Mononuclear cell (primary cell): ENCODE data around the gene CBX3. TPM values are rescaled to one million over a fixed set of nuclear protein-coding genes. Genes with fewer than 3 reads are reported as not detected.
A peak's percentile ranks its signal among the peaks of the same experiment; 100 is the strongest.
"Not testable (repeated sequence)": the region's sequence is repeated elsewhere in the genome, so short reads cannot be mapped to it uniquely, and the experiment has no call there.

Experiments used
- H3K27me3 ChIP-seq: 2 replicates; pipeline ENCODE4 v1.6.0; 2011; ENCODE audit warnings: low read length, control low read depth; ENCODE audit not compliant: insufficient read depth
- H3K4me1 ChIP-seq: 2 replicates; pipeline ENCODE4 v1.5.1; 2011; ENCODE audit warnings: mild to moderate bottlenecking, low read length, control low read depth; ENCODE audit not compliant: insufficient read depth
- H3K4me3 ChIP-seq: 2 replicates; pipeline ENCODE4 v1.5.1; 2011; ENCODE audit warnings: mild to moderate bottlenecking, low read length, moderate library complexity
- H3K9me3 ChIP-seq: 2 replicates; pipeline ENCODE4 v1.5.1; 2011; ENCODE audit warnings: low read depth, mild to moderate bottlenecking, control low read depth, low read length
- total RNA-seq: library from RNA; depleted of rRNA; stranded (reverse); fragments of >200 nt; gene quantifications from one replicate; pipeline ENCODE4 v1.2.3, GENCODE V29; 2012

The CBX3 gene
- total RNA-seq: 135 TPM

DNA sequence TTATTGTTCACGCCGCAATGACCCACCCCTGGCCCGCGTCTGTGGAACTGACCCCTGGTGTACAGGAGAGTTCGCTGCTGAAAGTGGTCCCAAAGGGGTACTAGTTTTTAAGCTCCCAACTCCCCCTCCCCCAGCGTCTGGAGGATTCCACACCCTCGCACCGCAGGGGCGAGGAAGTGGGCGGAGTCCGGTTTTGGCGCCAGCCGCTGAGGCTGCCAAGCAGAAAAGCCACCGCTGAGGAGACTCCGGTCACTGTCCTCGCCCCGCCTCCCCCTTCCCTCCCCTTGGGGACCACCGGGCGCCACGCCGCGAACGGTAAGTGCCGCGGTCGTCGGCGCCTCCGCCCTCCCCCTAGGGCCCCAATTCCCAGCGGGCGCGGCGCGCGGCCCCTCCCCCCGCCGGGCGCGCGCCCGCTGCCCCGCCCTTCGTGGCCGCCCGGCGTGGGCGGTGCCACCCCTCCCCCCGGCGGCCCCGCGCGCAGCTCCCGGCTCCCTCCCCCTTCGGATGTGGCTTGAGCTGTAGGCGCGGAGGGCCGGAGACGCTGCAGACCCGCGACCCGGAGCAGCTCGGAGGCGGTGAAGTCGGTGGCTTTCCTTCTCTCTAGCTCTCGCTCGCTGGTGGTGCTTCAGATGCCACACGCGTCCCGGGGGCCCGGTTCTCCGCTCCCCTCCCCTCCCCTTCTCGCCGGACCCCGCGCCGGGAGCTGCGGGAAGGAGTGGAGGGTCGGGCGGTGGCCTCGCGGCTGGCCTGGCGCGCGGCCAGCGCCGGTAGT, at the start of gene CBX3:
Gene CBX3, plus strand, starts transcription at position 499 of the 772 bp plus-strand sequence. CDS start 1,254 bp downstream, outside the sequence.
- Histone ChIP-seq H3K4me3 (peak within 1 kb of the TSS; percentile 99), H3K4me1 (peaks cover 40% of the 10 kb centered on the region), H3K9me3 (no peaks in the 10 kb centered on the region), H3K27me3 (no peaks in the 10 kb centered on the region)

DNA sequence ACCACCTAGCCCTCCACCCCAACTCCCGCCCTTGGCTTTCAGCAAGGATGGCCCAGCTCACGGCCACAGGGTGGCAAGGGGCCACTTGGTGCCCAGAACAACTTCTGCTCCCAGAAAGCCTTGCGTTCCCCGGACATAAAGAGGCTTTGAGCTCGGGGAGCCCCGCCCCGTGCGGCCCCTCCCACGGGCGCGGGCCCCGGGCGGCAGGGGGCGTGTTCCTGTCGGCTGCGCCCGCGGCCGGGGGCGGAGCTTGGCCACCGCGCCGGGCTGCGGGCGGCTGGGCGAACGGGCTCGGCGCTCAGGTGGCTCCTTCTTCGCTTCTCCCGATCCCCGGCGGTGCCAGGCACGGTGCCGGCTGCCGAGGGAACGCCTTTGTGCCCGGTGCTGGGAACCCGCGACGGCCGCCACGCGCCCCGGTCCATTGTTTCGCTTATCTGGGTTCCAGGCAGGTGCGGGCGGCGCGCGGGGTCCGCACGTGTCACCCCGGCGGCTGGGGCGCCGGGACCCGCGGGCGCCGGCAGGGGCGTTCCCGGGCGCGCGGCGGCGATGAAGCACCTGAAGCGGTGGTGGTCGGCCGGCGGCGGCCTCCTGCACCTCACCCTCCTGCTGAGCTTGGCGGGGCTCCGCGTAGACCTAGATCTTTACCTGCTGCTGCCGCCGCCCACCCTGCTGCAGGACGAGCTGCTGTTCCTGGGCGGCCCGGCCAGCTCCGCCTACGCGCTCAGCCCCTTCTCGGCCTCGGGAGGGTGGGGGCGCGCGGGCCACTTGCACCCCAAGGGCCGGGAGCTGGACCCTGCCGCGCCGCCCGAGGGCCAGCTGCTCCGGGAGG, 49.4 kb upstream of the CBX3 start, which contains the start of gene NFE2L3:
Gene NFE2L3, plus strand, starts transcription at position 246 of the 829 bp plus-strand sequence. Its CDS starts 301 bp downstream, at position 547.
- no peaks in the 10 kb centered on the region for H3K9me3 ChIP-seq
- peaks cover 11% of the 10 kb centered on the region for H3K27me3 ChIP-seq
- peak within 1 kb of the TSS; percentile 55 for H3K4me3 ChIP-seq
- H3K4me1 ChIP-seq: peaks cover 56% of the 10 kb centered on the region

DNA sequence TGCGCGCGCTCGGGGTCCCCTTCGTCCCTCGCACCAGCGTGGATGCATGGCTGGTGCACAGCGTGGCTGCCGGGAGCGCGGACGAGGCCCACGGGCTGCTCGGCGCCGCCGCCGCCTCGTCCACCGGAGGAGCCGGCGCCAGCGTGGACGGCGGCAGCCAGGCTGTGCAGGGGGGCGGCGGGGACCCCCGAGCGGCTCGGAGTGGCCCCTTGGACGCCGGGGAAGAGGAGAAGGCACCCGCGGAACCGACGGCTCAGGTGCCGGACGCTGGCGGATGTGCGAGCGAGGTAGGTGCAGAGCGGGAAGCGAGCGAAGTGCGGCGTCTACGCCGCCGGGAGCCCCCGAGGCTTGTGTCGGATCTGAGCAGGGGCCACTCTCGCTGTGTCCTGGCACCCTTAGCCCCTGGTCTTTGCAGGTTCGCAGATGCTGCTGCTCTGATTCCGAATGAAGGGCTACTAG, 48.7 kb upstream of the CBX3 start:
- peaks cover 11% of the 10 kb centered on the region for H3K27me3 ChIP-seq
- H3K4me1 ChIP-seq: peaks cover 57% of the 10 kb centered on the region
- peak overlapping the region; percentile 55 for H3K4me3 ChIP-seq
- H3K9me3 ChIP-seq: not testable (repeated sequence)

DNA sequence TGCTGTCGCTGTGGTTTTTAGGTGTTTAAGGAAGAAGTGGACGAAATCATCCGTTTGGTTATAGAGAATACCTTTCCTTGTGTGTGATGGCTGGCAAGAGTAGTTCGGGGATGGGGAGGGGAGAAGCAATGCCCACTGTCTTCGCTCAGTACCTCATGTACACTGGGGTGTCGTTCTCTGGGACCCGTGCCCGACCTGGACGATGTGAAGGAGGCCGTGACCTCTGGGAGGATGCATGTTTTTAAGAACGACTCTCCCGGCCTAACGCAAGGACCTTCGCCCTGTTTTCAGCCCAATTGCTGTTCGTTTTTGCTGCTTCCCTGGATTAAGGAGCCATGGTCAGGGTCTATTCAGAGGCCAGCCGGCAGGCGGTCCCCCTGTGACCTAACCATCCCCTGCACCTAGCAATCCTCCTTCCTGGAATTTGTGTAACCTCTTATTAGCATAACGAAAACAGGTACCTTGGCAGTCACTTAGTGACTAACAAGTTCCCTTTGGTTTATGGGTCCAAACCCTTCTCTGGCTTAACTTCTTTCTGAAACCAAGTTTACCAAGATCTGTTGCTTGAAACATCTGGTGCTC, 48.2 kb upstream of the CBX3 start:
- peaks cover 57% of the 10 kb centered on the region for H3K4me1 ChIP-seq
- H3K4me3 ChIP-seq: peak overlapping the region; percentile 55
- peaks cover 11% of the 10 kb centered on the region for H3K27me3 ChIP-seq
- H3K9me3 ChIP-seq: no peaks in the 10 kb centered on the region

DNA sequence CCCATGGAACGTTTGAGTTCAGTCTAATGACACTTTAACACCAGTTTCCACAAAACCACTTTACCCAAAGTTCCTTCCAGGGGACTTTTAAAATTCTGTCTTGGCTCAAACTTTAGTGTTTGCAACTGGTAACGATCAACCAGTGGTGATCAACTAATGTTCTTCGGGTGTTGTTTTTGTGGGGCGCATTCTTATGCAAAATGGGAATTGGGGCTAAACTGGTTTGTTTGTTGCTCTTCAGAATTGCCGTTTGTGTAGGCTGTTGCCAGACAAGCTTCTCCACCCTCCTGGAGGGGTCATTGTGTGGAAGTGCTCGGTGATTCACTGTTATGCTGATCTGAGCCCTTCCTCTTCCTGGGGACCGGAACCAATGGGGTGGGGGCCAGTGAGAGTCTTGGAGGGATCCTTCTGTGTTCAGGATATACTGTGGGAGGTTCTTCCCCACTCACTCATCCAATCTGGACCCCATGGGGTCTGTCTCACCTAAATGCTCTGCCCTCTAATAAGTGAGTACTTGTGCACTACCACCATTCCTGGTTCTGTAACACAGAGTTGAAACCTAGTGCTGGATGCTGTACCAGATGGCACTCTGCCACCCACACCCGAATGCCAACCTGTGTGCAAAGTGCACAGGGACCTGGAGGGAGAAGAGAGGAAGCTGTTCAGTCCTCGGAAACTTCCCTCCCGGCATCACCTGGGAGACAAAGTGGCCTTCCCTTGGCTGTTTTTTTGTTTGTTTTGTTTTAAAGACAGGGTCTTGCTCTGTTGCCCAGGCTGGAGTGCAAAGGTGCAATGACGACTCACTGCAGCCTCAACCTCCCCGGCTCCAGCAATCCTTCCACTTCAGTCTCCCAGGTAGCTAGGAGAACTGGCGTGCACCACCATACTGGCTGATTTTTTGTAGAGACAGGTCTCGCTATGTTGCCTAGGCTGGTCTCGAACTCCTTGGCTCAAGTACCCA, 47.4 kb upstream of the CBX3 start:
- H3K27me3 ChIP-seq: peaks cover 11% of the 10 kb centered on the region
- peak overlapping the region; percentile 55 for H3K4me3 ChIP-seq
- peaks cover 57% of the 10 kb centered on the region for H3K4me1 ChIP-seq
- H3K9me3 ChIP-seq: no peaks in the 10 kb centered on the region

DNA sequence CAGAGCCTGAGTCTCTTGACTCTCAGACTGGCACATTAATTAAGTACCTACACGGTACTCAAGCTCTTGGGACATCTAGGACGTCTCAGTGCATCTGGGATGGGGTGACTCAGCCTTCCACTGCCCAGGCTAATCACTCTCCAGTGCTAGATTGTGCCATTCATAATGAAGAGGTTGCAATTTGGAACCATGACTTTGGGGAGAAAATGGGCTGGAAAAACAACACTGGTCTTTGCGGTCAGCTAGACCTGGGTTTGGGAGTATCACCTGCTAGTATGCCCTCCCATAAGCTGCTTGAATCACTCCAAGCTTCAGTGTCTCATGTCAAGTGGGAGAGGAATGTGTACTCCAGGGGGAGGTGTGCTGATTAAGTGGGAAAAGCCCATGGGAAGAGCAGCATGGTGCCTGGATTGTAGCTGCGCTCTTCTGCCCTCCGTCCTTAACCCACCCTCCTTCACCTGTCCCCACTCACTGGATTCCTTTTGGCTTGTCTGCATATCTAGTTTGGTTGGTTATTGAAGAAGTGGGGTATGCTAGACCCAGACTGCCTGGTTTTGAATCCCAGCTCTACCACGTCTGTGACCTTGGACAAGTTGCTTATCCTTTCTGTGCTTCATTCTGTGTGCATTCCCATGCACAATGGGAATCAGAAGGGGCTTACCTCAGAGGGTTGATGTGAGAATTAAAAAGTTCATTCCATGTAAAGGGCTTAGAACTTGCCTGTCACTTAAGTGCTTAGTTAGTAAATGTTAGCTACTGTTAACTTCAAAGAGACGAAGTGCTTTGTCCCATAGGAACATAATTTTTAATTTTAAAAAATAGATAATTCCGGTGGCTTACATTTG, 45.8 kb upstream of the CBX3 start:
- Histone ChIP-seq H3K9me3 (no peaks in the 10 kb centered on the region), H3K27me3 (peaks cover 11% of the 10 kb centered on the region), H3K4me1 (peaks cover 57% of the 10 kb centered on the region), H3K4me3 (no peak overlapping the region)

DNA sequence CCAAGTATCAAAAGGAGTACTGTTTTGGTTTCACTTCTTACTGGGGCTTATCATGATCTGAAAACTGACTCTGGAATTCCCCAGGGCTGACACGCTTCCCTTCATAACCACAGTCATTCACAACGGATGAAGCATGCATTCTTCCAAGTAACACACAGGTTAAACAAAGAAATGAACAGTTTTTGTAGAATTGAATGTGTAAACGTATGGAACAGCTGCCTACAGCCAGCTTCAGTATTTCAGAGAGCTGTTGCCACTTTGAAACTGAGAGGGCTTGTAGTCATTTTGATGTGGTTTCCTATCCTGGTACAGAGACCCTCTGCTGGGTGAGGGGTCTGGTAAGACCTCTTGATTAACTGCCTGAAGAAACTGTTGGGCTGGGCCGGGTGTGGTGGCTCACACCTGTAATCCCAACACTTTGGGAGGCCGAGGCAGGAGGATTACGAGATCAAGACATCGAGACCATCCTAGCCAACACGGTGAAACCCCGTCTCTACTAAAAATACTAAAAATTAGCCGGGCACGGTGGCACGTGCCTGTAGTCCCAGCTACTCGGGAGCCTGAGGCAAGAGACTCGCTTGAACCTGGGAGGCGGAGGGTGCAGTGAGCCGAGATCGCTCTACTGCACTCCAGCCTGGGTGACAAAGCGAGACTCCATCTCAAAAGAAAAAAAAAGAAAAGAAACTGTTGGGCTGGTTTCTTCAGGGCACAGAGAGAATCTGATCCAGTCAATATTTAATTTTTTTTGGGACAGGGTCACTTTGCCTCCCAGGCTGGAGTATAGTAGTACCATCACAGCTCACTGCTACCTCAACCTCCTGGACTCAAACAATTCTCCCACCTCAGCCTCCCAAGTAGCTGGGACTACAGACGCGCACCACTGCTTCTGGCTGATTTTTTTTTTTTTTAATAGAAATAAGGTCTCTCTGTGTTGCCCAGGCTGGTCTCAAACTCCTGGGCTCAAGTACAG, 44.8 kb upstream of the CBX3 start:
- peaks cover 11% of the 10 kb centered on the region for H3K27me3 ChIP-seq
- H3K4me1 ChIP-seq: peaks cover 50% of the 10 kb centered on the region
- no peak overlapping the region for H3K4me3 ChIP-seq
- no peaks in the 10 kb centered on the region for H3K9me3 ChIP-seq

DNA sequence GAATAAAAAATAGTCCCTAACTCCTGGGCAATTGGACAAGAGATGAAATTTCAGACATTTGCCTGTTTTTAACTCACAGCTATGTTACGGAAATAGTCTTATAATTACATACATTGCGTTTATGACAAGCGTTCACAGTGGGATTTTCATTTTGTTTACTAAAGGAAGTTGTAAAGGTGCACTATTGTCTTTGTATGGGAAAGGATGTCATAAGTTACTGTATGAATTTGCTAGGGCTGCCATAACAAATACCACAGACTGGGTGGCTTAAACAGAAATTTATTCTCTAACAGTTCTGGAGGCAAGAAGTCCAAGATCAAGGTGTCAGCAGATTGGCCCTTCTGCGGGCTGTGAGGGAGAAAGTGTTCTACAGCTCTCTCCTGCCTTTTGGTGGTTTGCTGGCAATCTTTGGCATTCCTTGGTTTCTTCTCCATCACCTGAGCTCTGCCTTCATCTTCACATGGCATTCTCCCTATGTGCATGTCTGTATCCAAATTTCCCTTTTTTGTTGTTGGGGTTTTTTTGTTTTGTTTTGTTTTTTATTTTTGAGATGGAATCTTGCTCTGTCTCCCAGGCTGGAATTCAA, 43.9 kb upstream of the CBX3 start:
- Histone ChIP-seq H3K4me3 (no peak overlapping the region), H3K4me1 (peaks cover 46% of the 10 kb centered on the region), H3K9me3 (no peaks in the 10 kb centered on the region), H3K27me3 (peaks cover 11% of the 10 kb centered on the region)

DNA sequence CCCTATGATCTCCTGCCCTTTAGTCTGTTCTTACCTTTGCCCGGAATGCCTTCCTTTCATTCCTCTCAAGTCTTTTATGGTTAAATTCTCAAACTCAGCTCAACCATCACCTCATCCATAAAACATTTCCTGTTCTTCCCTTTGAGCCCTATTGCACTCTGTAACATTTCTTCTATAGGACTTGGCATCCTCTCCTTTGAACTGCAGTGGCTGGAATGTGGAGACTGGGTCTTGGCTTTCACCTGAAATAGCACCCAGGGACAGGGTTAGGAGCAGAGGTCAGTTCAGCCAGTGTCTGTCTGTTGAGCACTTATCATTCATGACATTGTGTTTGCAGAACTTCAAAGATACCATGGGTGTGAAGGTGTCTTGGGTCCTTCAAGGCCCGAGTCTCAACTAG, 42.3 kb upstream of the CBX3 start:
- Histone ChIP-seq H3K4me3 (no peak overlapping the region), H3K27me3 (no peaks in the 10 kb centered on the region), H3K9me3 (no peaks in the 10 kb centered on the region), H3K4me1 (peaks cover 30% of the 10 kb centered on the region)

DNA sequence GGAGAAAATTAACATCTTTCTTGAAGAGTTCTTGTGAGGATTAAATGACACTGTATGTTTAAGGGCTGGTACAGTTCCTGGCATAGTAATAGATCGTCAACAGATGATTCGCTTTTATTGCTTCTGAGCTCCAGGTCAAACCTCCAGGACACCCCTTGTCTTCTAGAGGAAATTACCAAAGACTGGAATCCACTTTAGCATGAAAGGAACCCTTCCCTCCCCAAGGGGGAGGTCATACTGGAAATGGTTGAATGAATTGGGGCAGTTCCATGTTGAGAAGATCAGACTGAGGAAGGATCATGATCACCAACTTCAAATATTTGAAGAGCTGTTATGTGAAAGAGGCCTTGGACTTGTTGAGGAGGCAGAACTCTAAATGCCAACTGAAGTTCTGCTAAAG, 40.6 kb upstream of the CBX3 start:
- Histone ChIP-seq H3K27me3 (no peaks in the 10 kb centered on the region), H3K4me3 (no peak overlapping the region), H3K9me3 (no peaks in the 10 kb centered on the region), H3K4me1 (peaks cover 14% of the 10 kb centered on the region)

DNA sequence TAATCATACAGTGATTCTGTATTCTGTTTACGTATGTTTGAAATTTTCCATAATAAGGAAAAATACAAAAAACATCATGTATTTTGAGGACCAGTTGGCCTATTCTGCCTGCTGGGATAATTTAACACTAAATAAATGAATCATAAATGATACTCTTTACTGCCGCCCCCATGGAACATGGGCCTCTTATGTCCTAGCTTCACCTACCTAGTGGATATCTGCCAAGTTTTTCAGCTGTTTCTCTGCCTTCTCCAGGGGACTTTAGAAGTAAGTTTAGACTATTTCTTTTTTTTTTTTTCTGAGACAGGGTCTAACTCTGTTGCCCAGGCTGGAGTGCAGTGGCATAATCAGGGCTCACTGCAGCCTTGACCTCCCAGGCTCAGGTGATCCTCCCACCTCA, 39.1 kb upstream of the CBX3 start:
- no peaks in the 10 kb centered on the region for H3K9me3 ChIP-seq
- peaks cover 7% of the 10 kb centered on the region for H3K4me1 ChIP-seq
- no peak overlapping the region for H3K4me3 ChIP-seq
- no peaks in the 10 kb centered on the region for H3K27me3 ChIP-seq

DNA sequence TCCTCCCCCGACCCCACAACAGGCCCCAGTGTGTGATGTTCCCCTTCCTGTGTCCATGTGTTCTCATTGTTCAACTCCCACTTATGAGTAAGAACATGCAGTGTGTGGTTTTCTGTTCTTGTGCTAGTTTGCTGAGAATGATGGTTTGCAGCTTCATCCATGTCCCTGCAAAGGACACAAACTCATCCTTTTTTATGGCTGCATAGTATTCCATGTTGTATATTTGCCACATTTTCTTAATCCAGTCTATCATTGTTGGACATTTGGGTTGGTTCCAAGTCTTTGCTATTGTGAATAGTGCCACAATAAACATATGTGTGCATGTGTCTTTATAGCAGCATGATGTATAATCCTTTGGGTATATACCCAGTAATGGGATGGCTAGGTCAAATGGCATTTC, 37.7 kb upstream of the CBX3 start:
- not testable (repeated sequence) for H3K27me3 ChIP-seq, H3K9me3 ChIP-seq, H3K4me3 ChIP-seq, H3K4me1 ChIP-seq
